Measurements from ENCODE around the gene ST6GALNAC1. TPM values are rescaled to one million over a fixed set of nuclear protein-coding genes. Genes with fewer than 3 reads are reported as not detected.

The ST6GALNAC1 gene
- total RNA-seq, 1 experiment from 2014 or later, result not detected

GRCh38 chr17:76682296-76682695 is 38.7 kb upstream of the ST6GALNAC1 start (continued):
- TF ChIP-seq SP1 (IDR thresholded peaks at IDR 0.05; ENCODE audit: low read depth), result no peak
- TF ChIP-seq ELF1 (IDR thresholded peaks at IDR 0.05; ENCODE audit: borderline replicate concordance, low read depth), result no peak
- TF ChIP-seq EZH2phosphoT487 (IDR thresholded peaks at IDR 0.05; ENCODE audit: borderline replicate concordance), result no peak
- no peak for TF ChIP-seq ZBTB33 (IDR thresholded peaks at IDR 0.05; ENCODE audit: extremely low read depth, insufficient replicate concordance, low read length)
- no peak for TF ChIP-seq FOSL1 (IDR thresholded peaks at IDR 0.05; ENCODE audit: low read depth)
- no peak for TF ChIP-seq SIN3A (IDR thresholded peaks at IDR 0.05; ENCODE audit: low read depth)
- TF ChIP-seq ZFX (IDR thresholded peaks at IDR 0.05), result no peak
- TF ChIP-seq POLR2AphosphoS5 (IDR thresholded peaks at IDR 0.05; ENCODE audit: low read depth, low read length), result no peak

- Histone ChIP-seq H3K4me3 (replicated peaks in 1 of 2; ENCODE audit: low read depth in 1 of 2, low read length in 2 of 2) (no peak overlapping the region), H2AFZ (ENCODE audit: low read depth, low read length, poor library complexity, severe bottlenecking) (no peak overlapping the region), H4K20me1 (ENCODE audit: insufficient read depth) (no peaks in the 10 kb centered on the region), H3K4me1 (ENCODE audit: control insufficient read depth in 1 of 2, insufficient read depth in 2 of 2, low read length in 2 of 2) (no peaks in the 10 kb centered on the region), H3K9me3 (ENCODE audit: control insufficient read depth in 1 of 2, insufficient read depth in 1 of 2, low read depth in 1 of 2, low read length in 2 of 2) (no peaks in the 10 kb centered on the region), H3K27ac (ENCODE audit: low read depth, low read length) (no peak overlapping the region), H3K36me3 (ENCODE audit: control insufficient read depth in 1 of 2, insufficient read depth in 2 of 2, low read length in 2 of 2) (peaks cover 0 to 2% of the 10 kb centered on the region in 2 experiments; a peak in 1 of 4 replicates), H3K27me3 (ENCODE audit: insufficient read depth, low read length) (no peaks in the 10 kb centered on the region), H3K9ac (ENCODE audit: low read length) (no peak overlapping the region), H3K9me2 (ENCODE audit: insufficient read depth) (no peaks in the 10 kb centered on the region), H3K79me2 (ENCODE audit: insufficient read depth, low read length) (no peaks in the 10 kb centered on the region), H3K4me2 (ENCODE audit: low read length) (no peak overlapping the region)
- DNase-seq (ENCODE audit: low read depth, low spot score) (peak; percentile 56), ATAC-seq (peak; percentile 89)
- POLR2A ChIA-PET, result interaction anchor here (1.2 to 3.5 kb wide), 3 partner anchors 10 to 158 kb away, joined by 4 to 17 read pairs (median 7); no protein-coding TSS in a partner anchor
- CTCF ChIA-PET, result interaction anchor here (0.6 to 2.8 kb wide), 31 partner anchors 9 to 386 kb away, joined by 3 to 33 read pairs (median 4); partner anchors contain the start of genes MXRA7, PRCD and ST6GALNAC2
- RAD21 ChIA-PET (ENCODE audit: low non-redundant PET in 1 of 2, low total read pairs in 2 of 2, uncharacterized antibody in 2 of 2, unreplicated experiment in 2 of 2), result interaction anchor here (0.6 to 1.5 kb wide), 4 partner anchors 10 to 158 kb away, joined by 3 to 5 read pairs (median 4); no protein-coding TSS in a partner anchor
- intact Hi-C loops (cut with micrococcal nuclease), result loop anchor here (1.0 kb wide), 2 partner anchors 123 to 158 kb away; no protein-coding TSS in a partner anchor
- TF ChIP-seq CTCF (IDR thresholded peaks at IDR 0.05 in 2 of 3, conservative IDR thresholded peaks at IDR 0.05 in 1 of 3; ENCODE audit: borderline replicate concordance in 1 of 3, insufficient read depth in 1 of 3, low read depth in 2 of 3, low read length in 2 of 3) (peak; percentile 90 to 99 (median 96)), ZBTB33 (IDR thresholded peaks at IDR 0.05; ENCODE audit: extremely low read depth, insufficient replicate concordance, low read length) (no peak), FOSL1 (IDR thresholded peaks at IDR 0.05; ENCODE audit: low read depth) (no peak), RAD21 (IDR thresholded peaks at IDR 0.05; ENCODE audit: low read depth) (peak; percentile 91), POLR2A (IDR thresholded peaks at IDR 0.05; ENCODE audit: borderline replicate concordance, extremely low read depth, insufficient read depth, insufficient read length) (no peak), SP1 (IDR thresholded peaks at IDR 0.05; ENCODE audit: low read depth) (no peak)
- no TSS peak for BruUV-seq (replicated peaks)
Observed at GRCh38 chr17:76681222-76682137, 37.9 kb upstream of the ST6GALNAC1 start.

Measured in HCT116 (cell line).